ENCODE data around the gene DAP. TPM values are rescaled to one million over a fixed set of nuclear protein-coding genes. Genes with fewer than 3 reads are reported as not detected.

Gene DAP
- polyA plus RNA-seq, 3 donors = 60.9 to 69.0 (median 62.3) TPM

- H3K9me3 Mint-ChIP-seq = peaks cover 6 to 14% (median 9%) of the 10 kb centered on the region in 7 donors
- Histone ChIP-seq H3K4me2 (replicated peaks; ENCODE audit: extremely low read depth, low read length, poor library complexity, severe bottlenecking) (no peak overlapping the region), H3K36me3 (replicated peaks in 1 of 2; ENCODE audit: control insufficient read depth in 1 of 2, insufficient read depth in 2 of 2, low read length in 2 of 2) (peaks cover 13 to 61% of the 10 kb centered on the region in 2 donors), H3K9me3 (replicated peaks in 1 of 2; ENCODE audit: control insufficient read depth in 1 of 2, insufficient read depth in 1 of 2, low read length in 2 of 2) (peaks cover 0 to 5% of the 10 kb centered on the region in 2 donors), H3K4me3 (replicated peaks in 1 of 3; ENCODE audit: low read depth in 2 of 3, low read length in 3 of 3) (no peak overlapping the region), H3K27me3 (ENCODE audit: control insufficient read depth in 2 of 2, insufficient read depth in 2 of 2, low read length in 2 of 2) (no peaks in the 10 kb centered on the region), H4K20me1 (ENCODE audit: insufficient read depth, low read length) (peaks cover 45% of the 10 kb centered on the region), H3K4me1 (ENCODE audit: control insufficient read depth in 1 of 2, insufficient read depth in 2 of 2, low read length in 2 of 2) (peaks cover 10 to 14% of the 10 kb centered on the region in 2 donors), H3K27ac (ENCODE audit: low read depth in 1 of 2, low read length in 2 of 2) (no peak overlapping the region), H2AFZ (ENCODE audit: insufficient read depth, low read depth, low read length, poor library complexity, severe bottlenecking) (no peak overlapping the region), H3K79me2 (ENCODE audit: insufficient read depth, low read length) (peaks cover 84% of the 10 kb centered on the region), H3K9ac (ENCODE audit: insufficient read depth, low read length, poor library complexity, severe bottlenecking) (no peak overlapping the region)
- peaks cover 33% of the 10 kb centered on the region for H3K4me1 Mint-ChIP-seq
- no peak overlapping the region for H3K4me3 Mint-ChIP-seq
- H3K36me3 Mint-ChIP-seq = peaks cover 51 to 68% of the 10 kb centered on the region in 2 donors
- H3K27me3 Mint-ChIP-seq (ENCODE audit: low read depth in 3 of 3) = peaks cover 0 to 2% (median 0%) of the 10 kb centered on the region in 3 donors
- peak overlapping the region in 2 of 7 donors; percentile 50 to 60 for H3K27ac Mint-ChIP-seq
- intact Hi-C loops (cut with micrococcal nuclease) = no loop called here
- no peak for DNase-seq
- no peak for TF ChIP-seq CTCF (IDR thresholded peaks at IDR 0.05)
These were observed 23.2 kb downstream of the DAP start for GRCh38 chr5:10737880-10738279.

GRCh38 chr5:10736808-10737207, 24.2 kb downstream of the DAP start:
- H3K36me3 Mint-ChIP-seq = peaks cover 51 to 63% of the 10 kb centered on the region in 2 donors
- Histone ChIP-seq H3K4me1 (ENCODE audit: control insufficient read depth in 1 of 2, insufficient read depth in 2 of 2, low read length in 2 of 2) (peaks cover 21 to 24% of the 10 kb centered on the region in 2 donors), H3K9ac (ENCODE audit: insufficient read depth, low read length, poor library complexity, severe bottlenecking) (no peak overlapping the region)

More at GRCh38 chr5:10736808-10737207, 24.2 kb downstream of the DAP start:
- intact Hi-C loops (cut with micrococcal nuclease) = no loop called here
- H3K4me3 ChIP-seq (replicated peaks in 1 of 3; ENCODE audit: low read depth in 2 of 3, low read length in 3 of 3) = no peak overlapping the region
- Mint-ChIP-seq H3K27me3 (ENCODE audit: low read depth in 3 of 3) (peaks cover 0 to 2% (median 0%) of the 10 kb centered on the region in 3 donors), H3K27ac (peak overlapping the region in 2 of 7 donors; percentile 10 to 17), H3K4me1 (peaks cover 42% of the 10 kb centered on the region), H3K4me3 (no peak overlapping the region), H3K9me3 (peaks cover 6 to 14% (median 9%) of the 10 kb centered on the region in 7 donors)
- no peak for DNase-seq
- no peaks in the 10 kb centered on the region for H3K27me3 ChIP-seq (ENCODE audit: control insufficient read depth in 2 of 2, insufficient read depth in 2 of 2, low read length in 2 of 2)
- no peak overlapping the region for H2AFZ ChIP-seq (ENCODE audit: insufficient read depth, low read depth, low read length, poor library complexity, severe bottlenecking)
- H3K79me2 ChIP-seq (ENCODE audit: insufficient read depth, low read length) = peaks cover 75% of the 10 kb centered on the region
- WGBS (ENCODE audit: insufficient coverage) = 94% methylated on average over 4 of the region's 5 CpGs
- peaks cover 0 to 5% of the 10 kb centered on the region in 2 donors for H3K9me3 ChIP-seq (replicated peaks in 1 of 2; ENCODE audit: control insufficient read depth in 1 of 2, insufficient read depth in 1 of 2, low read length in 2 of 2)
- peaks cover 45% of the 10 kb centered on the region for H4K20me1 ChIP-seq (ENCODE audit: insufficient read depth, low read length)
- no peak overlapping the region for H3K4me2 ChIP-seq (replicated peaks; ENCODE audit: extremely low read depth, low read length, poor library complexity, severe bottlenecking)
- no peak for TF ChIP-seq CTCF (IDR thresholded peaks at IDR 0.05)
- peaks cover 5 to 51% of the 10 kb centered on the region in 2 donors for H3K36me3 ChIP-seq (replicated peaks in 1 of 2; ENCODE audit: control insufficient read depth in 1 of 2, insufficient read depth in 2 of 2, low read length in 2 of 2)
- H3K27ac ChIP-seq (ENCODE audit: low read depth in 1 of 2, low read length in 2 of 2) = no peak overlapping the region
